HepG2 (cell line): ENCODE results near the gene LRIT2. TPM values are rescaled to one million over a fixed set of nuclear protein-coding genes. Genes with fewer than 3 reads are reported as not detected.

Experiments
- ATAC-seq: fragments of 200-7000 bp; cut with Tn5 transposase; 3 replicates; pipeline ENCODE4 v1.9.1; 2020; ENCODE audit warnings: mild to moderate bottlenecking, moderate library complexity
- BruUV-seq: library from RNA; stranded (reverse); fragments of 400-500 nt; replicated peaks from 2 replicates; lab custom pipeline; 2021; lab: Mats Ljungman, UMichigan
- CTCF ChIA-PET: fragments of 300-600 bp; formaldehyde crosslinking; extraction: SDS; loops from one replicate; lab custom pipeline; 2021; ENCODE audit warnings: low total read pairs, inconsistent platforms, low intra/inter-chr PET ratio; lab: Yijun Ruan, JAX
- POLR2A ChIA-PET: fragments of 350-600 bp; sonication (Branson Sonifier 250); formaldehyde crosslinking; loops from one replicate; lab custom pipeline; 2020; ENCODE audit warnings: antibody characterized with exemption, inconsistent platforms; lab: Yijun Ruan, JAX
- DNase-seq: peaks from one replicate; pipeline ENCODE4 v3.0.0-alpha.2; 2015; ENCODE audit warnings: low spot score
- FAIRE-seq: peaks from 3 replicates; lab custom pipeline; 2011; peaks lifted over from hg19 to GRCh38; lab: Jason Lieb, UNC
- H2AFZ ChIP-seq: one replicate; pipeline ENCODE4 v1.6.1; 2011; ENCODE audit warnings: low read length, inconsistent platforms
- H3K27ac ChIP-seq: fragments of 300-600 bp; 3 replicates; pipeline ENCODE4 v1.8.0; 2011; ENCODE audit warnings: mixed run types, mild to moderate bottlenecking, mixed read lengths, low read length, inconsistent platforms; ENCODE audit not compliant: insufficient read depth; ENCODE audit errors: extremely low read length
- H3K27me3 ChIP-seq, 2 experiments: fragments of 200-600 bp in 1 of 2; 2 replicates in 1 of 2; 3 replicates in 1 of 2; pipeline versions ENCODE4 v1.6.0 to v1.8.0; 2011; ENCODE audit warnings: low read length in 2 of 2, mild to moderate bottlenecking in 2 of 2, moderate library complexity in 2 of 2, inconsistent platforms in 1 of 2; ENCODE audit not compliant: insufficient read depth in 2 of 2, control insufficient read depth in 1 of 2
- H3K36me3 ChIP-seq, 2 experiments: fragments of 200-600 bp in 1 of 2; replicated peaks in 1 of 2; 2 replicates in 1 of 2; 3 replicates in 1 of 2; pipeline versions ENCODE4 v1.5.1 to v1.8.0; 2011; ENCODE audit warnings: low read length in 2 of 2, inconsistent platforms in 1 of 2; ENCODE audit not compliant: insufficient read depth in 2 of 2, control insufficient read depth in 1 of 2
- H3K4me1 ChIP-seq: 2 replicates; pipeline ENCODE4 v1.5.1; 2012; ENCODE audit warnings: low read length, inconsistent platforms; ENCODE audit not compliant: insufficient read depth
- H3K4me2 ChIP-seq: 2 replicates; pipeline ENCODE4 v1.6.0; 2011; ENCODE audit warnings: low read depth, low read length, inconsistent platforms
- H3K4me3 ChIP-seq, 3 experiments: fragments of 200-600 bp in 1 of 3; sonication (generic), shearing (Covaris generic) in 1 of 3; replicated peaks in 1 of 3; 2 replicates each; pipeline ENCODE4 v1.5.1; 2011 to 2016; ENCODE audit warnings: low read length in 3 of 3, inconsistent platforms in 2 of 3, low read depth in 2 of 3, mild to moderate bottlenecking in 2 of 3, control low read depth in 1 of 3, mixed read lengths in 1 of 3; ENCODE audit not compliant: insufficient read depth in 1 of 3
- H3K79me2 ChIP-seq: one replicate; pipeline ENCODE4 v1.6.1; 2011; ENCODE audit warnings: low read length, inconsistent platforms; ENCODE audit not compliant: insufficient read depth
- H3K9ac ChIP-seq: 2 replicates; pipeline ENCODE4 v1.6.0; 2011; ENCODE audit warnings: mild to moderate bottlenecking, low read depth, low read length, inconsistent platforms; ENCODE audit not compliant: insufficient read depth
- H3K9me3 ChIP-seq: 2 replicates; pipeline ENCODE4 v1.5.1; 2012; ENCODE audit warnings: mild to moderate bottlenecking, low read length
- H4K20me1 ChIP-seq: 2 replicates; pipeline ENCODE4 v1.6.0; 2011; ENCODE audit warnings: inconsistent platforms, mild to moderate bottlenecking, low read length, moderate library complexity; ENCODE audit not compliant: insufficient read depth
- EEA1 ChIP-seq: sonication (generic); formaldehyde crosslinking; IDR thresholded peaks from 2 replicates; pipeline ENCODE4 v1.5.1; 2020; ENCODE audit warnings: mild to moderate bottlenecking, missing genetic modification reagents, borderline replicate concordance
- GFI1 ChIP-seq: sonication (generic); formaldehyde crosslinking; IDR thresholded peaks from 2 replicates; pipeline ENCODE4 v1.5.0; 2020; ENCODE audit warnings: missing genetic modification reagents, mild to moderate bottlenecking, borderline replicate concordance
- HOXA3 ChIP-seq: sonication (generic); formaldehyde crosslinking; IDR thresholded peaks from 2 replicates; pipeline ENCODE4 v1.5.0; 2020; ENCODE audit warnings: missing genetic modification reagents
- MIER2 ChIP-seq: IDR thresholded peaks from 2 replicates; pipeline ENCODE4 v1.6.1; 2016; ENCODE audit warnings: missing biosample characterization, missing genetic modification reagents
- SYNCRIP ChIP-seq: fragments of 200-400 bp; formaldehyde crosslinking; IDR thresholded peaks from 2 replicates; pipeline ENCODE4 v1.6.1; 2018; ENCODE audit warnings: mild to moderate bottlenecking, low read depth, low read length; ENCODE audit not compliant: insufficient read depth
- TRIM22 ChIP-seq: fragments of 450-650 bp; IDR thresholded peaks from 2 replicates; pipeline ENCODE4 v1.6.1; 2017
- YY1 ChIP-seq: IDR thresholded peaks from 2 replicates; pipeline ENCODE4 v1.6.1; 2011; ENCODE audit warnings: low read length, low read depth, moderate library complexity, mild to moderate bottlenecking; ENCODE audit not compliant: insufficient read depth, insufficient replicate concordance
- ZBTB1 ChIP-seq: sonication (generic); formaldehyde crosslinking; IDR thresholded peaks from 2 replicates; pipeline ENCODE4 v1.4.0; 2020; ENCODE audit warnings: missing genetic modification reagents, borderline replicate concordance
- ZNF180 ChIP-seq: sonication (generic); formaldehyde crosslinking; IDR thresholded peaks from 2 replicates; pipeline ENCODE4 v1.4.0; 2020; ENCODE audit warnings: low read depth, missing genetic modification reagents, borderline replicate concordance
- ZNF414 ChIP-seq: sonication (generic); formaldehyde crosslinking; IDR thresholded peaks from 2 replicates; pipeline ENCODE4 v1.5.0; 2020; ENCODE audit warnings: missing genetic modification reagents
- ZNF720 ChIP-seq: sonication (generic); formaldehyde crosslinking; IDR thresholded peaks from 2 replicates; pipeline ENCODE4 v1.4.0; 2020; ENCODE audit warnings: missing genetic modification reagents
- ZUFSP ChIP-seq: sonication (generic); formaldehyde crosslinking; IDR thresholded peaks from 2 replicates; pipeline ENCODE4 v1.9.0; 2021; ENCODE audit warnings: missing genetic modification reagents, mild to moderate bottlenecking, borderline replicate concordance
- WGBS: methylation state at CpG from one replicate; pipeline ENCODE4 v1.1.6; 2017; ENCODE audit warnings: low lambda C conversion rate; 5-methylcytosine and 5-hydroxymethylcytosine counted together
- in situ Hi-C: cut with HindIII; loops from 2 replicates; pipeline ENCODE4 v1.10.0; 2017; ENCODE audit warnings: low pct_unique_long_range_greater_than_20kb; ENCODE audit not compliant: extremely low pct_ligation_motif_present
- intact Hi-C: fragments of 100-400 bp; cut with micrococcal nuclease; formaldehyde crosslinking; loops from one replicate; pipeline ENCODE4 v1.10.0; 2022; ENCODE audit not compliant: unreplicated experiment
- polyA plus RNA-seq, 8 experiments: library from polyadenylated mRNA; depleted of rRNA in 3 of 8; stranded (reverse) in 7 of 8; unstranded in 1 of 8; fragments of >200 nt; fragmentation: Illumina TruSeq in 4 of 8; extraction: Trizol in 4 of 8; gene quantifications; 2 replicates each; pipeline versions ENCODE4 v1.2.1 to v1.2.3, GENCODE V29; 2011 to 2016; ENCODE audit warnings: low read depth in 4 of 8, missing spikeins in 1 of 8, mixed read lengths in 1 of 8; ENCODE audit not compliant: insufficient read depth in 1 of 8
- total RNA-seq, 5 experiments: library from RNA; depleted of rRNA; stranded (reverse); fragments of >200 nt; fragmentation: Illumina TruSeq; extraction: Trizol; gene quantifications; 2 replicates each; pipeline ENCODE4 v1.2.3, GENCODE V29; 2016; ENCODE audit warnings: low read depth in 1 of 5
- TF ChIP-seq, protein P1 (sequence below): sonication (generic); formaldehyde crosslinking; IDR thresholded peaks from 2 replicates; pipeline ENCODE4 v1.5.1; 2020; ENCODE audit warnings: missing genetic modification reagents, mild to moderate bottlenecking, borderline replicate concordance
- TF ChIP-seq, protein P2 (sequence below): sonication (generic); formaldehyde crosslinking; IDR thresholded peaks from 2 replicates; pipeline ENCODE4 v1.5.1; 2020; ENCODE audit warnings: mild to moderate bottlenecking, moderate library complexity, missing genetic modification reagents

The LRIT2 gene
- total and polyA plus RNA-seq, 2 of the 13 experiments (the other 11 are each of a cell fraction or from before 2014, with no cell fraction given), result not detected

- TF ChIP-seq ZUFSP (CRISPR knock-in tag) (no peak), ZNF720 (CRISPR knock-in tag) (no peak), EEA1 (no peak), TRIM22 (no peak)
- TF ChIP-seq, protein P1, sequence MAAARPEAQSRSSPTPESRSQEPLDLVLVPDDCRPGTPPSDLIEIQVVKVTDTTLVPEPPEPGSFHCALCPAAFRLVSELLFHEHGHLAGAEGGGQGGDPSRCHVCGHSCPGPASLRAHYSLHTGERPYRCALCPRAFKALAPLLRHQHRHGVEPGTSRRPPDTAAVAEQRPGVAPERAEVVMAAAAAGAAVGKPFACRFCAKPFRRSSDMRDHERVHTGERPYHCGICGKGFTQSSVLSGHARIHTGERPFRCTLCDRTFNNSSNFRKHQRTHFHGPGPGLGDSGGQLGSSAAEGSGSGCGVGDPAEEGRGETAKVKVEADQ (CRISPR knock-in tag), result no peak
- TF ChIP-seq, all 625 proteins: peak for 0
Observed at GRCh38 chr10:84236807-84237198, 11.5 kb upstream of the LRIT2 start (continued).

- no peak for FAIRE-seq
- intact Hi-C loops, result no loop called here
- TF ChIP-seq ZBTB1 (CRISPR knock-in tag) (no peak), ZNF180 (CRISPR knock-in tag) (no peak), ZNF414 (CRISPR knock-in tag) (no peak), MIER2 (CRISPR knock-in tag) (no peak), HOXA3 (CRISPR knock-in tag) (no peak), YY1 (no peak), SYNCRIP (no peak), GFI1 (CRISPR knock-in tag) (no peak)
- TF ChIP-seq, protein P2, sequence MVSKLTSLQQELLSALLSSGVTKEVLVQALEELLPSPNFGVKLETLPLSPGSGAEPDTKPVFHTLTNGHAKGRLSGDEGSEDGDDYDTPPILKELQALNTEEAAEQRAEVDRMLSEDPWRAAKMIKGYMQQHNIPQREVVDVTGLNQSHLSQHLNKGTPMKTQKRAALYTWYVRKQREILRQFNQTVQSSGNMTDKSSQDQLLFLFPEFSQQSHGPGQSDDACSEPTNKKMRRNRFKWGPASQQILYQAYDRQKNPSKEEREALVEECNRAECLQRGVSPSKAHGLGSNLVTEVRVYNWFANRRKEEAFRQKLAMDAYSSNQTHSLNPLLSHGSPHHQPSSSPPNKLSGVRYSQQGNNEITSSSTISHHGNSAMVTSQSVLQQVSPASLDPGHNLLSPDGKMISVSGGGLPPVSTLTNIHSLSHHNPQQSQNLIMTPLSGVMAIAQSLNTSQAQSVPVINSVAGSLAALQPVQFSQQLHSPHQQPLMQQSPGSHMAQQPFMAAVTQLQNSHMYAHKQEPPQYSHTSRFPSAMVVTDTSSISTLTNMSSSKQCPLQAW (CRISPR knock-in tag), result no peak
- TF ChIP-seq, protein P1 (CRISPR knock-in tag), result no peak
Observed at GRCh38 chr10:84235096-84235495, 9.8 kb upstream of the LRIT2 start.

More at GRCh38 chr10:84235096-84235495, 9.8 kb upstream of the LRIT2 start:
- Histone ChIP-seq H3K9ac (no peak overlapping the region), H2AFZ (no peak overlapping the region), H3K79me2 (no peaks in the 10 kb centered on the region), H3K27me3 (peaks cover 0 to 34% of the 10 kb centered on the region in 2 experiments; a peak in 2 of 5 replicates), H3K36me3 (no peaks in the 10 kb centered on the region), H3K4me3 (no peak overlapping the region), H3K4me1 (no peaks in the 10 kb centered on the region), H3K4me2 (no peak overlapping the region), H4K20me1 (no peaks in the 10 kb centered on the region), H3K9me3 (no peaks in the 10 kb centered on the region), H3K27ac (no peak overlapping the region)
- in situ Hi-C loops, result no loop called here
- 15% methylated on average over 4 of the region's 4 CpGs for WGBS
- BruUV-seq, result no TSS peak
- ChIA-PET POLR2A (no interaction called here), CTCF (no interaction called here)
- ATAC-seq (no peak), DNase-seq (no peak)
